GM19351 (cell line): ENCODE measurements around the gene ODF4.
"Not testable (repeated sequence)": the region's sequence is repeated elsewhere in the genome, so short reads cannot be mapped to it uniquely, and the experiment has no call there.

Experiments used
- ATAC-seq: cut with Tn5 transposase; IDR thresholded peaks from one replicate; pipeline ENCODE4 v1.9.1; 2021; ENCODE audit warnings: mild to moderate bottlenecking, moderate library complexity; ENCODE audit not compliant: unreplicated experiment

ODF4 gene

GRCh38 chr17:8365143-8365542 lies 25.5 kb downstream of the ODF4 start:
- no peak for ATAC-seq

GRCh38 chr17:8366231-8366630 lies 26.6 kb downstream of the ODF4 start:
- ATAC-seq, result no peak

DNA sequence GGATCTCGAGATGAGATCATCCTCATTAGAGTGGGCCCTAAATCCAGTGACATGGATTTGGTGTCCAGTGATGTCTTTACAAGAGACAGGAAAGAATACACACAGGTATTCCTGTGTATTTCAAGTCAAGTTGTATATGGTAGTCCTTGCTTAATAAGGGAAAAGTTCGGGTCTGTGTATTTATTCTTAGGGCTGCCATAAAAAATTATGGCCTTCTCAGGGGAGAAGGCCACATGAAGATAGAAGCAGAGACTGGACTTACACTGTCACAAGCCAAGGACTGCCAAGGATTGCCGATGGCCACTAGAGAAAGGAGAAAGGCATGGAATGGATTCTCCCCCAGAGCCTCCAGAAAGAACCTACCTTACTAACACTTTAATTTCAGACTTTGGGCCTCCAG lies 28.6 kb downstream of the ODF4 start:
- no peak for ATAC-seq

- ATAC-seq, result no peak
Measured at GRCh38 chr17:8369944-8370343, 30.3 kb downstream of the ODF4 start.

GRCh38 chr17:8371786-8372185 lies 32.1 kb downstream of the ODF4 start:
- no peak for ATAC-seq

DNA sequence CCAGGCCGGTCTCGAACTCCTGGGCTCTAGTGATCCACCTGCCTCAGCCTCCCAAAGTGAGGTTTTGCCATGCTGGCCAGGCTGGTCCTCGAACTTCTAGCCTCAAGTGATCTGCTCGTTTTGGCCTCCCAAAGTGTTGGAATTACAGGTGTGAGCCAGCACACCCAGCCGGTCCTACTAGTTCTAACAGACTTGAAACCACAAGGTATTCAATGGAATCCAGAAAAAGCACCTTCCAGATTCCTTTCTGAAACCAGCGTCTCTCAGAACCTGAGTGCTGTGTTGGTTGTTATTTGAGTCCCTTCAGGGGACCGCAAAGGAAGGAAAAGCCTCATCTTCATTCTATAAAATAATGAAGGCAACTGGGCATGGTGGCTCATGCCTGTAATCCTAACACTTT lies 32.8 kb downstream of the ODF4 start:
- ATAC-seq, result no peak

GRCh38 chr17:8373856-8374255 lies 34.2 kb downstream of the ODF4 start:
- not testable (repeated sequence) for ATAC-seq

DNA sequence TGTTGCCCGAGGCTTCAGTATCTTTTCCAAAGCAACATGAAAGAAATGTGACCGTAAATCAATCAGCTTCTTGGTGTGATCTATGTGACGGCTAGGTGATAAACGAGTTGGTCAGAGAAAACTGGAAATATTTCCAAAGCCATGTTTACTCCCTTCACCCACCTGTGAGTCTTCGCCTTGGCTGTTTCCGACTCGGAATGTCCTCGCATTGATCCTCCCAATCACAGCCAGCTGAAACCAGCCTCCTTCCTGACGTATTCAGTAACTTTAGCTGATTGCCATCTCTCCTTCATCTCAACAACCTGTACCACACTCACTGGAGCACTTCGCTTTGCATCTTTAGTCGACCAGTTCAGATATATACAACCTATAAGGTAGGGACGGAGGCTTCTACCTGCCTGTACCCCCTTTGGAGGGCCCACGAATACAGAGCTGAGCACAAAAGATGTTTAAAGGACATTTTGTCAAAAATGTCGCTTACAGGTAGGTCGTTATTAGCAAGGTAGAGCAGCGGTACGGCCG lies 36.2 kb downstream of the ODF4 start:
- no peak for ATAC-seq

DNA sequence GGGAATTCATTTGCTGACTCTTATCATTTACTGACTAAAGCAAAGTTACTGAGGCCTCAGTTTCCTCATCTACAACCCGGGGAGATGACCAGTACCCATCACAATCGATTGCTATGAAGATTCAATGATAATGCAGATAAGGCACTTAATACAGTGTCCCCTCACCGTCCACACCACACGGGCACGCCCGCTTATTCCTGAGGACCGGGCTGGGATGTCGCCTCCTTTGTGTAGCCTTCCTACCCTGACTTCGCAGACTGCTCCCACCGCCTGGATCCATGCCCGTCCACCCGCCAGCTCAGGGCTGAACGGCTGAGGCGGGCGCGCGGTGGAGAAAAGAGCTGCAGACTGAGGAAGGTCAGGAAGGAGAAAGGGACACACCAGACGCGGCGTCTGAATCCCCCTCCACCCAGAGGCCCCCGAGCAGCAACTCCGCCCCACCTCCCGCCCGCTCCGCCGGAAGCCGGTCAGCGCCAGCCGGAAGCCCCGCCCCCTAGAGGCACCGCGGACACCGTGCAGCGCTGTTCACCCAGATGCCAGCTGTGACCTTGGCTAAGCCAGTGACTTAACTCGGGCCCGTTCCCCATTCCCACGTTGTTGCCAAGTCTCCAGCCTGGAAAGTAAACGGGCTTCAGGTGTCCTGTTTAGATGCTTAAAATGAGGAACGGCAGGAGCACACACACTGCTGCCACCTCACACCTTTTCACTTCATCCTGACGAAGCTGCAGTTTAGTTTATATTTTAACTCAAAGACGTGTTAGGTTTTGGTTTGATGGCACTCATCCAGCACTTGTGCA lies 36.8 kb downstream of the ODF4 start, which contains the start of gene KRABD2:
KRABD2 (minus strand) TSS at position 434 of the 797 bp plus-strand sequence.
- peak; percentile 95 for ATAC-seq

DNA sequence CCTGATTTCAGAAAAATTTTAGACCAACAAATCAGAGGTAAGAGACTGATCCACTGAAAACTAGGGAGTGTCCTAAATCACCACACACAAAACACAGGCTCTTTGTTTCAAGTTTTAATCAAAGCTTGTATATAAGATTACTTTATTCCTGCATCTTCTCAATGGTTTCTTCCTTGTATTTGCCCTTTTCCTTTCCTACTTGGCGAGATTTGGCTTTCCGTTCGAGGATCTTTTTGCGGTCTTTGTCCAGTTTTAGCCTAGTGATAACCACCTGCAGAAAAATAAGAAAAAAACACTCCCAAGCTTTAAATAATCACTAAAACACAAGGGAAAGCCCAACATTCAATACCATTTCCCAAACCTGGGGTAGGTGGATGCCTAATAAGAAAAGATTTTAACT lies 37.8 kb downstream of the ODF4 start:
- no peak for ATAC-seq

- not testable (repeated sequence) for ATAC-seq
Measured at GRCh38 chr17:8378117-8378516, 38.5 kb downstream of the ODF4 start.

- ATAC-seq, result no peak
Measured at GRCh38 chr17:8380049-8380448, 40.4 kb downstream of the ODF4 start.

- ATAC-seq, result no peak
Measured at GRCh38 chr17:8382052-8382879, 42.6 kb downstream of the ODF4 start.

DNA sequence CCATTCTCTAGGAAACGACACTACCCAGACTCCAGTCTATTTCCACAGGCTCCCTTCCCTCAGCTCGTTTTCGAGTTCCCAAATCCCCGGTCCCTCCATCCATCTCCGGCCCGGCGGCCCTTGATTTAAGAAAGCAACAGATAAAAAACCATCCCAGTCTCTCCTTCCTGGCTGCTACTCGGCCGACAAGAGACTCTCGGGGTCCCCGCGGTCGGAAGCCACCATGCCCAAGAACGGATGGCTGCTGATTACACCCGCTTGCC lies 43.2 kb downstream of the ODF4 start:
- no peak for ATAC-seq

- ATAC-seq, result peak; percentile 90
Measured at GRCh38 chr17:8383143-8383822, 43.6 kb downstream of the ODF4 start, which contains the start of gene RPL26. TSS of gene RPL26 (minus strand) at chr17:8383193. CDS start at chr17:8382310, 883 bp downstream.

- no peak for ATAC-seq
Measured at GRCh38 chr17:8384801-8385378, 45.2 kb downstream of the ODF4 start.

GRCh38 chr17:8386841-8387240 lies 47.2 kb downstream of the ODF4 start:
- ATAC-seq, result no peak

- ATAC-seq, result no peak
Measured at GRCh38 chr17:8387914-8388651, 48.4 kb downstream of the ODF4 start.

- no peak for ATAC-seq
Measured at GRCh38 chr17:8391711-8392110, 52.1 kb downstream of the ODF4 start.

- ATAC-seq, result no peak
Measured at GRCh38 chr17:8392274-8392673, 52.6 kb downstream of the ODF4 start.
